Measurements from ENCODE around the gene RNF44. TPM values are rescaled to one million over a fixed set of nuclear protein-coding genes. Genes with fewer than 3 reads are reported as not detected.

The RNF44 gene
- total RNA-seq, 1 experiment from 2014 or later = 172 TPM

DNA sequence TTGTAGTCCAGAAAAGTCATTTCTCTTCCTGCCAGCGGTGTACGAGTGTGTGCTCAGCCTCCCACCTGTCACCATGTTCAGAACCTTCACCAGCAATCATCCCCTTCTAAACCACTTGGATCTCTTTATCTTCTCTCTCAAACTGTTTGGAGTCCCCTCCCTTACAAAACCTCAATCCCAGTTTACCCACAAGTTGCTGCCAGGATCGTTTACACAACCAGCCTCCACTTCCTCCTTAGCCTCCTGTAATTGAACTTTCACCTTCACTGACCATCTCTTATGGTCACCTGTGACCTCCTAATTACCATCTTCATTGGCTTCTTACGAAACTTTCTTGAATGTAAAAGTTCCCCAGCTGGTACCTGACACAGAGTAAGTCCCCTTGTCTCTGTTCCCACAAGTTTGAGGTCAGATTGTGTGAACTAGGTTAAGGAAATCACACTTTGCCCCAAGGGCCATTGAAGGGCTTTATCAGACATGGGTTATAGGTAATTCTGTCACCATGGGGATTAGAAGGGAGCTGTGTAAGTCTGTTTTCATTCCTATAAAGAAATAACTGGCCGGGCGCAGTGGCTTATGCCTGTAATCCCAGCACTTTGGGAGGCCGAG lies 20.0 kb downstream of the RNF44 start:
- no peaks in the 10 kb centered on the region for H4K20me1 ChIP-seq (ENCODE audit: control insufficient read depth, insufficient read depth, insufficient read length)
- no peak overlapping the region for H3K9ac ChIP-seq (ENCODE audit: extremely low read depth, insufficient read length, low read length)
- H3K27me3 Mint-ChIP-seq (ENCODE audit: low read depth) = peaks cover 5% of the 10 kb centered on the region
- no peak overlapping the region for H2BK12ac ChIP-seq (ENCODE audit: insufficient read length, low read depth, low read length)
- no peaks in the 10 kb centered on the region for H3K36me3 Mint-ChIP-seq (ENCODE audit: insufficient read depth in 1 of 3, low read depth in 3 of 3)
- H3K27me3 ChIP-seq (ENCODE audit: insufficient read depth, low read length) = 0 out of 2 replicates have a peak, but pooled peaks cover 2% of the 10 kb centered on the region
- no peaks in the 10 kb centered on the region for H3K79me1 ChIP-seq (ENCODE audit: insufficient read depth, low read depth, low read length, poor library complexity, severe bottlenecking)
- H2BK20ac ChIP-seq (ENCODE audit: low read depth, low read length, poor library complexity, severe bottlenecking) = no peak overlapping the region
- no peak overlapping the region for H2BK120ac ChIP-seq (ENCODE audit: low read depth, low read length, poor library complexity, severe bottlenecking)
- H3K18ac ChIP-seq (ENCODE audit: insufficient read length, low read depth, low read length) = no peak overlapping the region
- peaks cover 17 to 18% of the 10 kb centered on the region in 2 experiments for H3K4me1 Mint-ChIP-seq
- no peaks in the 10 kb centered on the region for H3K4me1 ChIP-seq (ENCODE audit: insufficient read depth, low read length)
- no peak overlapping the region for H4K5ac ChIP-seq (ENCODE audit: insufficient read length, low read depth, low read length)
- no peaks in the 10 kb centered on the region for H3K9me3 Mint-ChIP-seq
- no peak overlapping the region for H3K56ac ChIP-seq (ENCODE audit: insufficient read length, low read depth, low read length)
- no peak overlapping the region for H3K27ac ChIP-seq (ENCODE audit: insufficient read length, low read depth, low read length)
- no peak overlapping the region for H3T11ph ChIP-seq (ENCODE audit: low read length)
- WGBS (ENCODE audit: extremely low coverage, insufficient read length, low lambda C conversion rate) = no CpG with 5 or more reads among the region's 7 CpGs
- H4K91ac ChIP-seq (ENCODE audit: insufficient read length, low read depth, low read length) = no peak overlapping the region
- no peak overlapping the region for H2AK5ac ChIP-seq (ENCODE audit: insufficient read length, low read length)
- no peak overlapping the region for H3K23ac ChIP-seq (ENCODE audit: insufficient read length, low read depth, low read length)
- no peak overlapping the region for H3K14ac ChIP-seq (ENCODE audit: insufficient read depth, low read length)
- H2AFZ ChIP-seq (ENCODE audit: low read length) = no peak overlapping the region
- no peaks in the 10 kb centered on the region for H3K23me2 ChIP-seq (ENCODE audit: insufficient read length, low read depth, low read length, poor library complexity, severe bottlenecking)
- no peak overlapping the region for H2BK5ac ChIP-seq (ENCODE audit: insufficient read length, low read length)
- TF ChIP-seq, protein P1, sequence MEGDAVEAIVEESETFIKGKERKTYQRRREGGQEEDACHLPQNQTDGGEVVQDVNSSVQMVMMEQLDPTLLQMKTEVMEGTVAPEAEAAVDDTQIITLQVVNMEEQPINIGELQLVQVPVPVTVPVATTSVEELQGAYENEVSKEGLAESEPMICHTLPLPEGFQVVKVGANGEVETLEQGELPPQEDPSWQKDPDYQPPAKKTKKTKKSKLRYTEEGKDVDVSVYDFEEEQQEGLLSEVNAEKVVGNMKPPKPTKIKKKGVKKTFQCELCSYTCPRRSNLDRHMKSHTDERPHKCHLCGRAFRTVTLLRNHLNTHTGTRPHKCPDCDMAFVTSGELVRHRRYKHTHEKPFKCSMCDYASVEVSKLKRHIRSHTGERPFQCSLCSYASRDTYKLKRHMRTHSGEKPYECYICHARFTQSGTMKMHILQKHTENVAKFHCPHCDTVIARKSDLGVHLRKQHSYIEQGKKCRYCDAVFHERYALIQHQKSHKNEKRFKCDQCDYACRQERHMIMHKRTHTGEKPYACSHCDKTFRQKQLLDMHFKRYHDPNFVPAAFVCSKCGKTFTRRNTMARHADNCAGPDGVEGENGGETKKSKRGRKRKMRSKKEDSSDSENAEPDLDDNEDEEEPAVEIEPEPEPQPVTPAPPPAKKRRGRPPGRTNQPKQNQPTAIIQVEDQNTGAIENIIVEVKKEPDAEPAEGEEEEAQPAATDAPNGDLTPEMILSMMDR (conservative IDR thresholded peaks at IDR 0.05) = no peak
- H4K8ac ChIP-seq (replicated peaks; ENCODE audit: insufficient read length, low read depth, low read length) = no peak overlapping the region
- no peak overlapping the region for H3K4ac ChIP-seq (ENCODE audit: low read depth, low read length)
- no peaks in the 10 kb centered on the region for H3K79me2 ChIP-seq (ENCODE audit: insufficient read depth, low read length)
- no peak overlapping the region for H2BK15ac ChIP-seq (ENCODE audit: low read depth, low read length)
- H3K4me2 ChIP-seq (ENCODE audit: insufficient read depth, insufficient read length, low read length) = no peak overlapping the region
- no peak for DNase-seq
- H3K9me3 ChIP-seq (ENCODE audit: control insufficient read depth, low read depth, low read length) = no peaks in the 10 kb centered on the region
- no peak overlapping the region for H3K27ac Mint-ChIP-seq
- no peak overlapping the region for H3K4me3 Mint-ChIP-seq

Data from H9 (cell line).